ENCODE results near the gene CACNA2D3. TPM values are rescaled to one million over a fixed set of nuclear protein-coding genes. Genes with fewer than 3 reads are reported as not detected.

Gene CACNA2D3
- total RNA-seq, 6 donors from 2014 or later: 2.9 to 16.8 (median 4.9) TPM

DNA sequence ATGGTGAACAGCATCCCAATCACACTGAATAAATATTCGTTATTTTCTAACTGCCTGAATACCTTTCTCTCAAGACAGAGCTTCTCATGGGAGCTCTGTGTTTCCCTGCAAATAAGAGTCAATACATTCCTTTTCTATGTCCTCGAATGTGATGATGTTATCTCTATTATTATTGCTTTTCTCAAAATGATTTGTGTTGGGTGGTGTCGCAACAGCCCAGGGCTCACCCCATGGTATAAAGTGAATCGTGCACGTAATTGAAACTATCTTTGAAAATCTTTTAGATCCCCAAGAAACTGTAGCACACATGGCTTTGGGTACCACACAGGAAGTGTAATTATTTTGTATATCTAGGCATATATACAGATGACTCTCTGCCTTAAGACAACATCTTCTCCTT lies 996.1 kb downstream of the CACNA2D3 start:
- Histone ChIP-seq H3K4me3 (no peak overlapping the region), H3K9me3 (no peaks in the 10 kb centered on the region), H3K27ac (no peak overlapping the region), H3K27me3 (no peaks in the 10 kb centered on the region), H3K4me1 (no peaks in the 10 kb centered on the region), H3K36me3 (no peaks in the 10 kb centered on the region)
- DNase-seq (no peak), ATAC-seq (ENCODE audit: low FRiP score in 2 of 2) (no peak)
- TF ChIP-seq EP300 (IDR thresholded peaks at IDR 0.05) (no peak), POLR2AphosphoS5 (IDR thresholded peaks at IDR 0.05) (no peak)
- WGBS, 2 donors: 86 to 90% methylated on average over 5 of the region's 5 CpGs

DNA sequence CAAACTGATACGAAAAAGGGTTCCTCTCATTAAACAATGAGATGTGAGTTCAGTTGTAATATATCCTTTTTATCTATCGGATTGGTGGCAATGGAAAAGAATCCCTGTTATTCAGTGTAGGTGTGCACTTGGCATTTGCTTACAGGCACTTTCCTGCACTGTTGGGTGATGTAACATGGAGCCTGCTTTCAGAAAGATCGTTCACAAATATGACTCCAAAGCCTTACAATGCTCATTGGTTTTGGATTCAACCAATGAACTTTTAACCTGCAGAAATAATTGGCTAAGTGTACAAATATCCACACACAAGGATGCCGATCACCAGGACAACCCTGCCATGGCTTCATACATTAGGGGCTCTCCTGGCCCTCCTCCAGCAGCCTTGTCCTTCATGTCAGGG lies 996.9 kb downstream of the CACNA2D3 start:
- H3K4me3 ChIP-seq: no peak overlapping the region
- H3K9me3 ChIP-seq: no peaks in the 10 kb centered on the region
- WGBS, 2 donors: 85 to 89% methylated on average over 4 of the region's 4 CpGs
- H3K27me3 ChIP-seq: no peaks in the 10 kb centered on the region
- DNase-seq (no peak), ATAC-seq (ENCODE audit: low FRiP score in 2 of 2) (no peak)
- TF ChIP-seq POLR2AphosphoS5 (IDR thresholded peaks at IDR 0.05): no peak
- no peak for TF ChIP-seq EP300 (IDR thresholded peaks at IDR 0.05)
- TF ChIP-seq, protein P1, sequence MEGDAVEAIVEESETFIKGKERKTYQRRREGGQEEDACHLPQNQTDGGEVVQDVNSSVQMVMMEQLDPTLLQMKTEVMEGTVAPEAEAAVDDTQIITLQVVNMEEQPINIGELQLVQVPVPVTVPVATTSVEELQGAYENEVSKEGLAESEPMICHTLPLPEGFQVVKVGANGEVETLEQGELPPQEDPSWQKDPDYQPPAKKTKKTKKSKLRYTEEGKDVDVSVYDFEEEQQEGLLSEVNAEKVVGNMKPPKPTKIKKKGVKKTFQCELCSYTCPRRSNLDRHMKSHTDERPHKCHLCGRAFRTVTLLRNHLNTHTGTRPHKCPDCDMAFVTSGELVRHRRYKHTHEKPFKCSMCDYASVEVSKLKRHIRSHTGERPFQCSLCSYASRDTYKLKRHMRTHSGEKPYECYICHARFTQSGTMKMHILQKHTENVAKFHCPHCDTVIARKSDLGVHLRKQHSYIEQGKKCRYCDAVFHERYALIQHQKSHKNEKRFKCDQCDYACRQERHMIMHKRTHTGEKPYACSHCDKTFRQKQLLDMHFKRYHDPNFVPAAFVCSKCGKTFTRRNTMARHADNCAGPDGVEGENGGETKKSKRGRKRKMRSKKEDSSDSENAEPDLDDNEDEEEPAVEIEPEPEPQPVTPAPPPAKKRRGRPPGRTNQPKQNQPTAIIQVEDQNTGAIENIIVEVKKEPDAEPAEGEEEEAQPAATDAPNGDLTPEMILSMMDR (IDR thresholded peaks at IDR 0.05): no peak
- TF ChIP-seq POLR2A (IDR thresholded peaks at IDR 0.05): no peak
- H3K4me1 ChIP-seq: no peaks in the 10 kb centered on the region
- no peak overlapping the region for H3K27ac ChIP-seq
- no peaks in the 10 kb centered on the region for H3K36me3 ChIP-seq

DNA sequence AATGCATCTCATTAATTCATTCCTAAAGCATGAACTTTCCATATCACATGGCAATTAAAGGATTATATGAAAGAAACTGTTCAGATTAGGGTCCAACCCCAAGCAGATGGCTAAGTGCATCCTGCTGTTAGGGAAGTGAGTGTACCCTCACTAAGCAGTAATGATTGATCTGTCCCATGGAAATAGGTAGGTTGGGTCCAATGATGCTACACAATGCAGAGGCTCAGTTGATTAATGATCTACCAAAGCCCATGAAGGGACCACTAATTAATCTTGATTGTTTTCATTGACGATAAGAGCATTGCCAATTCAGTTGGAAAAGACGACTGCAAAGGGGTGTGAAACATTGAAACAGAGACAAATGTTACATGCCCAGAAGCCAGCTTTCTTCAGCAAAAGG lies 1000.0 kb downstream of the CACNA2D3 start:
- no peak for DNase-seq
- TF ChIP-seq POLR2A (IDR thresholded peaks at IDR 0.05): no peak
- WGBS, 2 donors: 64 to 87% methylated on average over 2 of the region's 2 CpGs
- Histone ChIP-seq H3K4me3 (no peak overlapping the region), H3K4me1 (no peaks in the 10 kb centered on the region), H3K36me3 (no peaks in the 10 kb centered on the region), H3K9me3 (no peaks in the 10 kb centered on the region), H3K27ac (no peak overlapping the region), H3K27me3 (no peaks in the 10 kb centered on the region)
- ATAC-seq (ENCODE audit: low FRiP score in 2 of 2): no peak

Other genes with a start within 250 kb of the CACNA2D3 start
- 10 to 100 TPM; 16.2 to 29.7 (median 20.4) TPM for gene ACTR8, start 240.4 kb upstream of the CACNA2D3 start, total RNA-seq
- gene SELENOK, start 230.7 kb upstream of the CACNA2D3 start, total RNA-seq: 10 to 100 TPM in 5 of 6 donors, 1 to 10 TPM in 1; 9.4 to 97.3 (median 44.0) TPM

Data from upper lobe of left lung (tissue), 6 donors.